Vagina (tissue), 2 donors: ENCODE measurements around the gene INTS6L.

Source experiments
- CTCF ChIP-seq, 3 experiments: fragments of 450-650 bp in 2 of 3; fragments of 200-600 bp in 1 of 3; sonication (generic) in 1 of 3; IDR thresholded peaks; one replicate each; pipeline ENCODE4 v1.5.1; 2017 to 2019; ENCODE audit warnings: antibody characterized with exemption in 3 of 3, mild to moderate bottlenecking in 2 of 3, moderate library complexity in 2 of 3
- POLR2A ChIP-seq, 2 donors: fragments of 450-650 bp; IDR thresholded peaks; one replicate each; pipeline ENCODE4 v1.6.1; 2017; ENCODE audit warnings: antibody characterized with exemption in 2 of 2, mild to moderate bottlenecking in 2 of 2, moderate library complexity in 2 of 2

GRCh38 chrX:135605906-135606305 lies 85.4 kb downstream of the INTS6L start:
- TF ChIP-seq CTCF (IDR thresholded peaks at IDR 0.05) (no peak), POLR2A (IDR thresholded peaks at IDR 0.05) (no peak)
